ENCODE measurements around the gene ANTXR1. TPM values are rescaled to one million over a fixed set of nuclear protein-coding genes. Genes with fewer than 3 reads are reported as not detected.

ANTXR1 gene
- polyA plus RNA-seq, 1 of the 3 experiments (the other 2 are of a cell fraction) = 114 TPM

- TF ChIP-seq SMC3 (IDR thresholded peaks at IDR 0.05; ENCODE audit: low read depth, low read length) = no peak
Measured at GRCh38 chr2:69033461-69034095, 20.6 kb downstream of the ANTXR1 start (continued).

- Histone ChIP-seq H3K4me3 (ENCODE audit: low read depth in 2 of 2, low read length in 1 of 2) (no peak overlapping the region), H3K36me3 (replicated peaks in 1 of 2; ENCODE audit: control insufficient read depth in 1 of 2, insufficient read depth in 2 of 2, low read length in 1 of 2) (peaks cover 6 to 10% of the 10 kb centered on the region in 2 experiments), H3K27me3 (ENCODE audit: insufficient read depth) (no peaks in the 10 kb centered on the region), H3F3A (replicated peaks; ENCODE audit: insufficient read depth) (peaks cover 16% of the 10 kb centered on the region), H3K79me2 (ENCODE audit: insufficient read depth) (peaks cover 100% of the 10 kb centered on the region), H3K4me1 (ENCODE audit: control insufficient read depth in 1 of 2, insufficient read depth in 2 of 2, low read depth in 1 of 2, low read length in 1 of 2) (peaks cover 16 to 42% of the 10 kb centered on the region in 2 experiments; a peak in 3 of 4 replicates), H2AFZ (ENCODE audit: low read depth) (no peak overlapping the region), H3K9ac (no peak overlapping the region), H4K20me1 (ENCODE audit: insufficient read depth) (peaks cover 85% of the 10 kb centered on the region), H3K9me3 (no peaks in the 10 kb centered on the region), H3K27ac (ENCODE audit: low read depth in 2 of 2, low read length in 1 of 2) (no peak overlapping the region), H3K9me2 (no peaks in the 10 kb centered on the region), H3K4me2 (no peak overlapping the region)
- TF ChIP-seq MAX (IDR thresholded peaks at IDR 0.05; ENCODE audit: low read depth) (no peak), EZH2phosphoT487 (IDR thresholded peaks at IDR 0.05; ENCODE audit: borderline replicate concordance, low read depth) (no peak), REST (IDR thresholded peaks at IDR 0.05; ENCODE audit: low read depth, low read length) (no peak)
- no peak for DNase-seq
- ChIA-PET CTCF (interaction anchor here (1.4 kb wide), 1 partner anchor 18 kb away, joined by 4 read pairs; no protein-coding TSS in a partner anchor), POLR2A (no interaction called here)
Measured at GRCh38 chr2:69034122-69034521, 21.1 kb downstream of the ANTXR1 start.

GRCh38 chr2:69034845-69035244 lies 21.9 kb downstream of the ANTXR1 start:
- Histone ChIP-seq H3K4me3 (ENCODE audit: low read depth in 2 of 2, low read length in 1 of 2) (no peak overlapping the region), H3K36me3 (replicated peaks in 1 of 2; ENCODE audit: control insufficient read depth in 1 of 2, insufficient read depth in 2 of 2, low read length in 1 of 2) (peaks cover 9 to 16% of the 10 kb centered on the region in 2 experiments), H4K20me1 (ENCODE audit: insufficient read depth) (peaks cover 92% of the 10 kb centered on the region), H3K4me2 (no peak overlapping the region), H3K27ac (ENCODE audit: low read depth in 2 of 2, low read length in 1 of 2) (no peak overlapping the region), H3K79me2 (ENCODE audit: insufficient read depth) (peaks cover 100% of the 10 kb centered on the region), H3K4me1 (ENCODE audit: control insufficient read depth in 1 of 2, insufficient read depth in 2 of 2, low read depth in 1 of 2, low read length in 1 of 2) (peaks cover 16 to 40% of the 10 kb centered on the region in 2 experiments; a peak in 3 of 4 replicates), H3K9ac (no peak overlapping the region), H2AFZ (ENCODE audit: low read depth) (no peak overlapping the region), H3K9me2 (no peaks in the 10 kb centered on the region), H3K27me3 (ENCODE audit: insufficient read depth) (no peaks in the 10 kb centered on the region), H3F3A (replicated peaks; ENCODE audit: insufficient read depth) (peaks cover 16% of the 10 kb centered on the region), H3K9me3 (no peaks in the 10 kb centered on the region)
- DNase-seq = no peak
- TF ChIP-seq ELF1 (IDR thresholded peaks at IDR 0.05) (no peak), CHD2 (IDR thresholded peaks at IDR 0.05; ENCODE audit: low read length, partially characterized antibody) (no peak), IRF3 (IDR thresholded peaks at IDR 0.05; ENCODE audit: low read depth, low read length) (no peak), SIN3A (IDR thresholded peaks at IDR 0.05; ENCODE audit: borderline replicate concordance, low read depth, low read length) (no peak), JUND (IDR thresholded peaks at IDR 0.05) (no peak)
- CTCF ChIA-PET = interaction anchor here (0.6 to 1.5 kb wide), 2 partner anchors 10 to 18 kb away, joined by 3 read pairs; no protein-coding TSS in a partner anchor
- POLR2A ChIA-PET = no interaction called here
- 89% methylated on average over 3 of the region's 3 CpGs for WGBS (ENCODE audit: low lambda C conversion rate)

All from SK-N-SH (cell line).